Measurements from ENCODE around the gene ST6GAL1.

GRCh38 chr3:187015903-187016638 lies 85.7 kb downstream of the ST6GAL1 start:
- TF ChIP-seq, protein P1, sequence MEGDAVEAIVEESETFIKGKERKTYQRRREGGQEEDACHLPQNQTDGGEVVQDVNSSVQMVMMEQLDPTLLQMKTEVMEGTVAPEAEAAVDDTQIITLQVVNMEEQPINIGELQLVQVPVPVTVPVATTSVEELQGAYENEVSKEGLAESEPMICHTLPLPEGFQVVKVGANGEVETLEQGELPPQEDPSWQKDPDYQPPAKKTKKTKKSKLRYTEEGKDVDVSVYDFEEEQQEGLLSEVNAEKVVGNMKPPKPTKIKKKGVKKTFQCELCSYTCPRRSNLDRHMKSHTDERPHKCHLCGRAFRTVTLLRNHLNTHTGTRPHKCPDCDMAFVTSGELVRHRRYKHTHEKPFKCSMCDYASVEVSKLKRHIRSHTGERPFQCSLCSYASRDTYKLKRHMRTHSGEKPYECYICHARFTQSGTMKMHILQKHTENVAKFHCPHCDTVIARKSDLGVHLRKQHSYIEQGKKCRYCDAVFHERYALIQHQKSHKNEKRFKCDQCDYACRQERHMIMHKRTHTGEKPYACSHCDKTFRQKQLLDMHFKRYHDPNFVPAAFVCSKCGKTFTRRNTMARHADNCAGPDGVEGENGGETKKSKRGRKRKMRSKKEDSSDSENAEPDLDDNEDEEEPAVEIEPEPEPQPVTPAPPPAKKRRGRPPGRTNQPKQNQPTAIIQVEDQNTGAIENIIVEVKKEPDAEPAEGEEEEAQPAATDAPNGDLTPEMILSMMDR (IDR thresholded peaks at IDR 0.05 in 4 of 5, conservative IDR thresholded peaks at IDR 0.05 in 1 of 5), result no peak
- TF ChIP-seq POLR2A (IDR thresholded peaks at IDR 0.05), result no peak

Data from gastrocnemius medialis (tissue), 4 donors.